Heart left ventricle (tissue), 16 donors: ENCODE measurements around the gene FOXQ1. TPM values are rescaled to one million over a fixed set of nuclear protein-coding genes. Genes with fewer than 3 reads are reported as not detected.

Source experiments
- ATAC-seq, 4 donors: fragments of 200-7000 bp; cut with Tn5 transposase; one replicate each; pipeline ENCODE4 v1.9.1; 2020 to 2022; ENCODE audit warnings: moderate library complexity in 4 of 4, mild to moderate bottlenecking in 3 of 4, moderate number of reproducible peaks in 1 of 4
- DNase-seq, 5 donors: peaks; one replicate each; pipeline ENCODE4 v3.0.0-alpha.2; 2020
- H3K27ac ChIP-seq, 12 donors: fragments of 200-600 bp; sonication (generic) in 4 of 12; one replicate each; pipeline versions ENCODE4 v1.5.0 to v1.8.0; 2016 to 2022; ENCODE audit warnings: mild to moderate bottlenecking in 2 of 12
- H3K27me3 ChIP-seq, 9 donors: fragments of 200-600 bp; sonication (generic) in 2 of 9; one replicate each; pipeline versions ENCODE4 v1.5.1 to v1.8.0; 2016 to 2022; ENCODE audit warnings: mild to moderate bottlenecking in 3 of 9
- H3K36me3 ChIP-seq, 9 donors: fragments of 200-600 bp; sonication (generic) in 2 of 9; one replicate each; pipeline versions ENCODE4 v1.5.0 to v1.8.0; 2018 to 2022; ENCODE audit warnings: mild to moderate bottlenecking in 2 of 9
- H3K4me1 ChIP-seq, 12 donors: fragments of 200-600 bp; sonication (generic) in 4 of 12; one replicate each; pipeline versions ENCODE4 v1.5.0 to v1.8.0; 2016 to 2022; ENCODE audit warnings: mild to moderate bottlenecking in 3 of 12
- H3K4me3 ChIP-seq, 12 donors: fragments of 200-600 bp; sonication (generic) in 4 of 12; one replicate each; pipeline versions ENCODE4 v1.5.0 to v1.8.0; 2017 to 2022; ENCODE audit warnings: mild to moderate bottlenecking in 9 of 12, moderate library complexity in 4 of 12
- H3K9me3 ChIP-seq, 12 donors: fragments of 200-600 bp; sonication (generic) in 4 of 12; one replicate each; pipeline versions ENCODE4 v1.5.0 to v1.8.0; 2016 to 2022; ENCODE audit warnings: mild to moderate bottlenecking in 1 of 12
- CTCF ChIP-seq, 12 donors: fragments of 200-600 bp; sonication (generic) in 4 of 12; IDR thresholded peaks; one replicate each; pipeline versions ENCODE4 v1.5.0 to v1.8.0; 2018 to 2022; ENCODE audit warnings: antibody characterized with exemption in 12 of 12, mild to moderate bottlenecking in 5 of 12
- POLR2A ChIP-seq, 2 donors: fragments of 450-650 bp; IDR thresholded peaks; one replicate each; pipeline ENCODE4 v1.6.1; 2017; ENCODE audit warnings: antibody characterized with exemption in 2 of 2, mild to moderate bottlenecking in 2 of 2, moderate library complexity in 2 of 2
- WGBS, 4 donors: extraction: QIAGEN DNeasy Blood & Tissue Kit in 2 of 4; methylation state at CpG; one replicate each; pipeline versions ENCODE4 v1.1.5 to v1.1.7; 2013 to 2018; 5-methylcytosine and 5-hydroxymethylcytosine counted together
- intact Hi-C, 10 donors: fragments of 100-400 bp; cut with DNase I; formaldehyde crosslinking; loops; one replicate each; pipeline versions ENCODE4 v1.11.1 to v1.14.2; 2022
- polyA plus RNA-seq, 2 donors: library from polyadenylated mRNA; stranded (reverse); fragments of 200-250 nt; gene quantifications; one replicate each; pipeline ENCODE4 v1.2.3, GENCODE V29; 2013
- total RNA-seq, 9 donors: library from RNA; depleted of rRNA in 2 of 9; stranded (reverse); fragments of >200 nt in 2 of 9; fragmentation: NEBNext Ultra II Directional in 3 of 9; extraction: Animal tissue kit (Norgen Biotek cat#: 25700) in 3 of 9; gene quantifications; one replicate each; pipeline versions ENCODE4 v1.1.0 to v1.2.4, GENCODE V29; 2016 to 2023
- donor health status: ischemic (EF 13 %, LVEDD 7.1; RV severe dilation, severe dysfunction).
- donor health status: healthy with polysubstance abuse.
- donor health status: DM: no; HTN: yes; CAD: no.
- donor health status: DM: no; HTN: no; CAD: no.
- donor health status: ischemic (EF 25% LVEDD 6.9; RV normal size, moderate dysfunction).
- donor health status: ischemic (EF 25% LVEDD 5.7; RV mildly dilated, moderate dysfunction).
- donor health status: healthy.
- donor health status: DM: yes; HTN: yes; CAD: no.
- donor health status: ischemic (EF 35%, LVEDD 5.7; RV mildly dilated, moderate dysfunction).
- donor health status: nonischemic (EF 11% LVEDD 7.7; RV severe dilation, severe dysfunction).
- donor health status: DM: yes; HTN: yes; CAD: no.
- donor health status: PGD.
- donor health status: ischemic (EF 29% LVEDD 5.4; RV normal size, mild dysfunction).
- donor health status: nonischemic (EF 23%, LVEDD 6.1; RV moderate dilation, normal function).

The FOXQ1 gene
- total and polyA plus RNA-seq, 11 donors: 0.08 TPM; not detected in 10

DNA sequence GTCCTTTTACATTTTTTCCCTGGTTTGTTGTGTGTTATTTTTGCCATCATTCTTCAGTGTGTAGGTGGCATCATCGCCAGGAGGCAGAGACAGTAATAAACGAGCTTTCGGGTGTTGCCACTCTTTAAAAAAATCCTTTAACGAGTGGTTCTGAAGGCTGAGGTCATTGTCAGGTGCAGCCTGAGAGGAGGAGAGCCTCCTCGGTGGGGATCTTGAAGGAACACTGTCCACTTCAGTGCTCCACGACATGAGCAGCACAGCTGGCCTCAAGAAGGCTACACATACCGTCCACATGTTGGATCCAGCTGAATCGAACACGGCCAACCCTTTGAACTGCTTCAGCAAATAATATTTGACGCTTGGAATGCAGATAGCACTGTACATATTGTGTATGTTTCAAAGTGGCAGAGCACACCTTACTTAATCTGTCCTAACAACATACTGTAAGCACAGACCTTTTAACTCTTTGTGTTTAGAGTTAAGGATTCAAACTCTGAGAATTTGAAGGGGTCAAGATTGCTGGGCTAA, 48.0 kb upstream of the FOXQ1 start:
- intact Hi-C loops: no loop called here
- TF ChIP-seq CTCF (IDR thresholded peaks at IDR 0.05): no peak
- TF ChIP-seq POLR2A (IDR thresholded peaks at IDR 0.05): no peak
- H3K27ac ChIP-seq: no peak overlapping the region
- WGBS, 4 donors: 68 to 81% (median 75%) methylated on average over 10 of the region's 10 CpGs
- no peaks in the 10 kb centered on the region for H3K36me3 ChIP-seq
- H3K4me1 ChIP-seq: no peaks in the 10 kb centered on the region
- no peak for DNase-seq
- peaks cover 0 to 34% (median 5%) of the 10 kb centered on the region in 9 donors for H3K27me3 ChIP-seq
- H3K9me3 ChIP-seq: no peaks in the 10 kb centered on the region
- no peak for ATAC-seq
- H3K4me3 ChIP-seq: no peak overlapping the region

DNA sequence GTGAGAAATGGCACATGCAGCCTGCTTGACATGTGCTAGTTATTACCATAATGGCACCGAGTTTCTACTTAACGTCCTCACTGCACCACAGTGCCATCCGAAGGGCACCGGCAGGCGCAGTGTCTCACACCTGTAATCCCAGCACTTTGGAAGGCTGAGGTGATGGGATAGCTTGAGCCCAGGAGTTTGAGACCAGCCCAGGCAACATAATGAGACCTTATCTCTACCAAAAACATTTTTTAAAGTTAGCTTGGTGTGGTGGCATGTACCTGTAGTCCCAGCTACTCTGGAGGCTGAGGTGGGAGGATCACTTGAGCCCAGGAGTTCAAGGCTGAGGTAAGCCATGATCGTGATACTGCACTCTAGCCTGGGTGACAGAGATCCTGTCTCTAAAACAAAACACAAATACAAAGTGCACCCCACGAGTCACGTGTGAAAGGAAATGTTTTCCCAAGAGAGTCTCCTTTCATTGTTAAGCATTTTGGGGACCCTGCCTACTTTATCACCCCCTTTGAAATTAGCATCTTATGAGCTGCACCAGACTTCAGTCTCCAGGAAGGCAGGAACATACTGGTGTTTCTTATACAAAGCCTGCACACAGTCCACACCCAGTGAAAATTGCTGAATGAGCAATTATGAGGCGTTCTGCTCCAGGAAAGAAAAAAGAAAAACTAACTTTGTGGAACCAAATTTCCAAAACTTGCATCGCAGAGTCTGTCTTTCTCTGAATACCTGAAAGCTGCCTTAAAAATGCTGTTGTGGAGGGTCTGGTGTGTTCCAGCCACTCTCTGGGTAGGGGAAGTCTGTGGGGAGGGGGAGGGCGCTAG, 47.1 kb upstream of the FOXQ1 start:
- Histone ChIP-seq H3K9me3 (no peaks in the 10 kb centered on the region), H3K4me3 (no peak overlapping the region), H3K36me3 (no peaks in the 10 kb centered on the region), H3K4me1 (no peaks in the 10 kb centered on the region), H3K27me3 (peaks cover 0 to 32% (median 5%) of the 10 kb centered on the region in 9 donors), H3K27ac (no peak overlapping the region)
- 70 to 78% (median 77%) methylated on average over 11 of the region's 11 CpGs for WGBS, 4 donors
- DNase-seq: no peak
- intact Hi-C loops: no loop called here
- TF ChIP-seq CTCF (IDR thresholded peaks at IDR 0.05) (no peak), POLR2A (IDR thresholded peaks at IDR 0.05) (no peak)
- no peak for ATAC-seq

- WGBS, 4 donors: 83 to 89% (median 85%) methylated on average over 3 of the region's 3 CpGs
- H3K27me3 ChIP-seq: peaks cover 0 to 36% (median 5%) of the 10 kb centered on the region in 9 donors
- DNase-seq: no peak
Measured at GRCh38 chr6:1266686-1267056, 45.2 kb upstream of the FOXQ1 start.

More at GRCh38 chr6:1266686-1267056, 45.2 kb upstream of the FOXQ1 start:
- H3K36me3 ChIP-seq: no peaks in the 10 kb centered on the region
- no peak for ATAC-seq
- H3K4me3 ChIP-seq: no peak overlapping the region
- no peak overlapping the region for H3K27ac ChIP-seq
- TF ChIP-seq CTCF (IDR thresholded peaks at IDR 0.05) (no peak), POLR2A (IDR thresholded peaks at IDR 0.05) (no peak)
- no peaks in the 10 kb centered on the region for H3K9me3 ChIP-seq
- H3K4me1 ChIP-seq: no peaks in the 10 kb centered on the region
- intact Hi-C loops: no loop called here
